Measurements from ENCODE around the gene ZNF778. TPM values are rescaled to one million over a fixed set of nuclear protein-coding genes. Genes with fewer than 3 reads are reported as not detected.

The ZNF778 gene
- total RNA-seq, 1 experiment from 2014 or later: 31.2 TPM

DNA sequence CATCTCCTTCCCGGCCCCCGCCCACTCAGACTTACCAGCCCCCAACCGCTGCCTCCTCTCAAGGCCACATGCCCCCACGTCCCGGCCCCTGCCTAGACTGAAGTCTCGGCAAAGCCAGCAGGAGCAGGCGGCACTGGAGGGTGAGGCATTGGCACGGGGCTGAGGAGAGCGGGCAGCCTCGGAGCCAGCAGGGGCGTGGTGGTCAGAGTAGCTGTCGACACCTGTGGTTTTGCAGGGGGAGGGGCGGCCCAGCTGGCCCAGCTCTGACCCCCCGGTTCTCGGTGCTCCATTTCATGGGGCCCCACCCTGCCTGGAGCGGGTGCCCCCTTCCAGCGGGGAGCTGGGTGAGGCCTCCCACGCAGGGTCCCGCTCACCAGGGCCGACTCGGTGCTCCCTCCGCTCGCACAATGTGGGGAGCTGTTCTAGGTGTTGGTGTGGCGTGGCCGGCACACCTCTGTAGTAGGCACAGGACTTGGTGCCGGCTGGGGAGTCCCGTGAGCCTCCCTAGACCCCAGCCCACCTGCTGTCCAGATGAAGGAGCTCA lies 41.3 kb upstream of the ZNF778 start (continued):
- TF ChIP-seq EMX1 (CRISPR knock-in tag; IDR thresholded peaks at IDR 0.05) (no peak), NFYB (CRISPR knock-in tag; conservative IDR thresholded peaks at IDR 0.05; ENCODE audit: low read depth) (no peak)

GRCh38 chr16:89176717-89177116 lies 40.8 kb upstream of the ZNF778 start:
- Mint-ChIP-seq H3K4me3 (no peak overlapping the region), H3K27me3 (ENCODE audit: low read depth) (peaks cover 3% of the 10 kb centered on the region; the same call in 1 of the 2 replicates), H3K4me1 (peaks cover 7% of the 10 kb centered on the region; the same call in 1 of the 2 replicates), H3K27ac (no peak overlapping the region), H3K36me3 (no peaks in the 10 kb centered on the region), H3K9me3 (no peaks in the 10 kb centered on the region)
- CTCF ChIA-PET: interaction anchor here (0.6 to 1.5 kb wide), 3 partner anchors 9 to 439 kb away, joined by 3 to 10 read pairs (median 8); no protein-coding TSS in a partner anchor
- ATAC-seq: no peak
- no peak for DNase-seq (ENCODE audit: low spot score)
- TF ChIP-seq STAT6 (CRISPR knock-in tag; conservative IDR thresholded peaks at IDR 0.05; ENCODE audit: low read depth) (no peak), SP1 (CRISPR knock-in tag; conservative IDR thresholded peaks at IDR 0.05) (no peak), CREM (CRISPR knock-in tag; IDR thresholded peaks at IDR 0.05) (no peak), ERG (CRISPR knock-in tag; IDR thresholded peaks at IDR 0.05) (no peak), ZNF423 (CRISPR knock-in tag; IDR thresholded peaks at IDR 0.05) (no peak), SMAD3 (CRISPR knock-in tag; IDR thresholded peaks at IDR 0.05; ENCODE audit: borderline replicate concordance) (no peak), PRRX2 (CRISPR knock-in tag; IDR thresholded peaks at IDR 0.05) (no peak), CREB1 (CRISPR knock-in tag; IDR thresholded peaks at IDR 0.05) (no peak), ZNF396 (CRISPR knock-in tag; IDR thresholded peaks at IDR 0.05; ENCODE audit: borderline replicate concordance) (no peak), TP53 (CRISPR knock-in tag; IDR thresholded peaks at IDR 0.05) (no peak), ZNF121 (CRISPR knock-in tag; IDR thresholded peaks at IDR 0.05) (no peak), IRF2 (CRISPR knock-in tag; IDR thresholded peaks at IDR 0.05; ENCODE audit: borderline replicate concordance, low read depth) (no peak), CTCF (IDR thresholded peaks at IDR 0.05) (no peak), SOX15 (CRISPR knock-in tag; IDR thresholded peaks at IDR 0.05) (no peak)
- TF ChIP-seq, protein P1, sequence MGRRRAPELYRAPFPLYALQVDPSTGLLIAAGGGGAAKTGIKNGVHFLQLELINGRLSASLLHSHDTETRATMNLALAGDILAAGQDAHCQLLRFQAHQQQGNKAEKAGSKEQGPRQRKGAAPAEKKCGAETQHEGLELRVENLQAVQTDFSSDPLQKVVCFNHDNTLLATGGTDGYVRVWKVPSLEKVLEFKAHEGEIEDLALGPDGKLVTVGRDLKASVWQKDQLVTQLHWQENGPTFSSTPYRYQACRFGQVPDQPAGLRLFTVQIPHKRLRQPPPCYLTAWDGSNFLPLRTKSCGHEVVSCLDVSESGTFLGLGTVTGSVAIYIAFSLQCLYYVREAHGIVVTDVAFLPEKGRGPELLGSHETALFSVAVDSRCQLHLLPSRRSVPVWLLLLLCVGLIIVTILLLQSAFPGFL (CRISPR knock-in tag; IDR thresholded peaks at IDR 0.05; ENCODE audit: borderline replicate concordance): no peak
- TF ChIP-seq, protein P2, sequence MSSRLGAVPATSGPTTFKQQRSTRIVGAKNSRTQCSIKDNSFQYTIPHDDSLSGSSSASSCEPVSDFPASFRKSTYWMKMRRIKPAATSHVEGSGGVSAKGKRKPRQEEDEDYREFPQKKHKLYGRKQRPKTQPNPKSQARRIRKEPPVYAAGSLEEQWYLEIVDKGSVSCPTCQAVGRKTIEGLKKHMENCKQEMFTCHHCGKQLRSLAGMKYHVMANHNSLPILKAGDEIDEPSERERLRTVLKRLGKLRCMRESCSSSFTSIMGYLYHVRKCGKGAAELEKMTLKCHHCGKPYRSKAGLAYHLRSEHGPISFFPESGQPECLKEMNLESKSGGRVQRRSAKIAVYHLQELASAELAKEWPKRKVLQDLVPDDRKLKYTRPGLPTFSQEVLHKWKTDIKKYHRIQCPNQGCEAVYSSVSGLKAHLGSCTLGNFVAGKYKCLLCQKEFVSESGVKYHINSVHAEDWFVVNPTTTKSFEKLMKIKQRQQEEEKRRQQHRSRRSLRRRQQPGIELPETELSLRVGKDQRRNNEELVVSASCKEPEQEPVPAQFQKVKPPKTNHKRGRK (CRISPR knock-in tag; IDR thresholded peaks at IDR 0.05; ENCODE audit: borderline replicate concordance): no peak
- TF ChIP-seq, protein P3, sequence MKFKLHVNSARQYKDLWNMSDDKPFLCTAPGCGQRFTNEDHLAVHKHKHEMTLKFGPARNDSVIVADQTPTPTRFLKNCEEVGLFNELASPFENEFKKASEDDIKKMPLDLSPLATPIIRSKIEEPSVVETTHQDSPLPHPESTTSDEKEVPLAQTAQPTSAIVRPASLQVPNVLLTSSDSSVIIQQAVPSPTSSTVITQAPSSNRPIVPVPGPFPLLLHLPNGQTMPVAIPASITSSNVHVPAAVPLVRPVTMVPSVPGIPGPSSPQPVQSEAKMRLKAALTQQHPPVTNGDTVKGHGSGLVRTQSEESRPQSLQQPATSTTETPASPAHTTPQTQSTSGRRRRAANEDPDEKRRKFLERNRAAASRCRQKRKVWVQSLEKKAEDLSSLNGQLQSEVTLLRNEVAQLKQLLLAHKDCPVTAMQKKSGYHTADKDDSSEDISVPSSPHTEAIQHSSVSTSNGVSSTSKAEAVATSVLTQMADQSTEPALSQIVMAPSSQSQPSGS (CRISPR knock-in tag; IDR thresholded peaks at IDR 0.05; ENCODE audit: borderline replicate concordance, low read depth): no peak
- POLR2A ChIA-PET: no interaction called here
